Astrocyte (in vitro differentiated cells and primary cell): ENCODE results near the gene ZBTB7C. TPM values are rescaled to one million over a fixed set of nuclear protein-coding genes. Genes with fewer than 3 reads are reported as not detected.

Experiments
- DNase-seq: peaks from one replicate; pipeline ENCODE4 v3.0.0-alpha.2; 2010; ENCODE audit warnings: low read depth
- FAIRE-seq: peaks from 2 replicates; lab custom pipeline; 2011; peaks lifted over from hg19 to GRCh38; lab: Jason Lieb, UNC
- H2AFZ ChIP-seq: 2 replicates; pipeline ENCODE4 v1.6.0; 2012; ENCODE audit warnings: low read depth, low read length, inconsistent platforms
- H3K27ac ChIP-seq: 2 replicates; pipeline ENCODE4 v1.5.1; 2011; ENCODE audit warnings: low read depth, low read length, inconsistent platforms
- H3K27me3 ChIP-seq: 2 replicates; pipeline ENCODE4 v1.6.0; 2011; ENCODE audit warnings: low read length, inconsistent platforms; ENCODE audit not compliant: insufficient read depth
- H3K36me3 ChIP-seq: 2 replicates; pipeline ENCODE4 v1.5.1; 2011; ENCODE audit warnings: low read length, inconsistent platforms; ENCODE audit not compliant: insufficient read depth
- H3K4me1 ChIP-seq: 2 replicates; pipeline ENCODE4 v1.5.1; 2011; ENCODE audit warnings: low read length, inconsistent platforms; ENCODE audit not compliant: insufficient read depth
- H3K4me2 ChIP-seq: 2 replicates; pipeline ENCODE4 v1.6.0; 2012; ENCODE audit warnings: low read length, inconsistent platforms
- H3K4me3 ChIP-seq: 2 replicates; pipeline ENCODE4 v1.5.1; 2011; ENCODE audit warnings: low read depth, mild to moderate bottlenecking, low read length, inconsistent platforms; ENCODE audit not compliant: insufficient read depth
- H3K79me2 ChIP-seq: 2 replicates; pipeline ENCODE4 v1.6.0; 2012; ENCODE audit warnings: mild to moderate bottlenecking, low read length, inconsistent platforms; ENCODE audit not compliant: insufficient read depth
- H3K9ac ChIP-seq: 2 replicates; pipeline ENCODE4 v1.6.0; 2012; ENCODE audit warnings: mild to moderate bottlenecking, low read length, inconsistent platforms
- H3K9me3 ChIP-seq: 2 replicates; pipeline ENCODE4 v1.5.1; 2012; ENCODE audit warnings: low read depth, mild to moderate bottlenecking, low read length, inconsistent platforms; ENCODE audit not compliant: insufficient read depth
- H4K20me1 ChIP-seq: 2 replicates; pipeline ENCODE4 v1.6.0; 2012; ENCODE audit warnings: low read length, inconsistent platforms; ENCODE audit not compliant: insufficient read depth
- H3K27ac Mint-ChIP-seq: one replicate; pipeline ENCODE4 v1.8.0; 2021; ENCODE audit warnings: mild to moderate bottlenecking, mixed read lengths; ENCODE audit not compliant: unreplicated experiment
- H3K27me3 Mint-ChIP-seq: one replicate; pipeline ENCODE4 v1.8.0; 2021; ENCODE audit warnings: low read depth, mixed read lengths; ENCODE audit not compliant: unreplicated experiment
- H3K36me3 Mint-ChIP-seq: one replicate; pipeline ENCODE4 v1.8.0; 2021; ENCODE audit warnings: low read depth, mixed read lengths; ENCODE audit not compliant: unreplicated experiment
- H3K4me1 Mint-ChIP-seq: one replicate; pipeline ENCODE4 v1.8.0; 2021; ENCODE audit warnings: low read depth, mixed read lengths; ENCODE audit not compliant: unreplicated experiment
- H3K4me3 Mint-ChIP-seq: one replicate; pipeline ENCODE4 v1.8.0; 2021; ENCODE audit warnings: mild to moderate bottlenecking, moderate library complexity, mixed read lengths; ENCODE audit not compliant: unreplicated experiment
- H3K9me3 Mint-ChIP-seq: one replicate; pipeline ENCODE4 v1.8.0; 2021; ENCODE audit warnings: mild to moderate bottlenecking, mixed read lengths; ENCODE audit not compliant: unreplicated experiment
- EZH2 ChIP-seq: IDR thresholded peaks from 2 replicates; pipeline ENCODE4 v1.6.1; 2012; ENCODE audit warnings: mild to moderate bottlenecking, low read length, inconsistent platforms; ENCODE audit not compliant: insufficient read depth
- total RNA-seq: library from RNA; stranded (reverse); gene quantifications from 2 replicates; pipeline ENCODE4 v1.2.1, GENCODE V29; 2021
- TF ChIP-seq, protein P1 (sequence below): IDR thresholded peaks from 2 replicates; pipeline ENCODE4 v1.5.1; 2011; ENCODE audit warnings: low read depth, mild to moderate bottlenecking, inconsistent platforms, low read length, moderate library complexity; ENCODE audit not compliant: insufficient read depth

ZBTB7C gene
- total RNA-seq, 1 donor from 2014 or later: 1.0 TPM

GRCh38 chr18:48238636-48239035, 170.5 kb downstream of the ZBTB7C start:
- Histone ChIP-seq H3K9ac (no peak overlapping the region), H3K36me3 (no peaks in the 10 kb centered on the region), H4K20me1 (no peaks in the 10 kb centered on the region), H3K4me2 (peak overlapping the region; percentile 15), H2AFZ (no peak overlapping the region), H3K79me2 (no peaks in the 10 kb centered on the region), H3K27me3 (peaks cover 10% of the 10 kb centered on the region), H3K4me1 (no peaks in the 10 kb centered on the region), H3K27ac (no peak overlapping the region), H3K9me3 (no peaks in the 10 kb centered on the region), H3K4me3 (no peak overlapping the region)
- H3K27ac Mint-ChIP-seq: no peak overlapping the region
- TF ChIP-seq, protein P1, sequence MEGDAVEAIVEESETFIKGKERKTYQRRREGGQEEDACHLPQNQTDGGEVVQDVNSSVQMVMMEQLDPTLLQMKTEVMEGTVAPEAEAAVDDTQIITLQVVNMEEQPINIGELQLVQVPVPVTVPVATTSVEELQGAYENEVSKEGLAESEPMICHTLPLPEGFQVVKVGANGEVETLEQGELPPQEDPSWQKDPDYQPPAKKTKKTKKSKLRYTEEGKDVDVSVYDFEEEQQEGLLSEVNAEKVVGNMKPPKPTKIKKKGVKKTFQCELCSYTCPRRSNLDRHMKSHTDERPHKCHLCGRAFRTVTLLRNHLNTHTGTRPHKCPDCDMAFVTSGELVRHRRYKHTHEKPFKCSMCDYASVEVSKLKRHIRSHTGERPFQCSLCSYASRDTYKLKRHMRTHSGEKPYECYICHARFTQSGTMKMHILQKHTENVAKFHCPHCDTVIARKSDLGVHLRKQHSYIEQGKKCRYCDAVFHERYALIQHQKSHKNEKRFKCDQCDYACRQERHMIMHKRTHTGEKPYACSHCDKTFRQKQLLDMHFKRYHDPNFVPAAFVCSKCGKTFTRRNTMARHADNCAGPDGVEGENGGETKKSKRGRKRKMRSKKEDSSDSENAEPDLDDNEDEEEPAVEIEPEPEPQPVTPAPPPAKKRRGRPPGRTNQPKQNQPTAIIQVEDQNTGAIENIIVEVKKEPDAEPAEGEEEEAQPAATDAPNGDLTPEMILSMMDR: no peak
- TF ChIP-seq EZH2: no peak
- peaks cover 2% of the 10 kb centered on the region for H3K36me3 Mint-ChIP-seq
- FAIRE-seq: no peak
- peaks cover 13% of the 10 kb centered on the region for H3K27me3 Mint-ChIP-seq
- no peak overlapping the region for H3K4me3 Mint-ChIP-seq
- peaks cover 12% of the 10 kb centered on the region for H3K9me3 Mint-ChIP-seq
- DNase-seq: no peak
- peaks cover 17% of the 10 kb centered on the region for H3K4me1 Mint-ChIP-seq

DNA sequence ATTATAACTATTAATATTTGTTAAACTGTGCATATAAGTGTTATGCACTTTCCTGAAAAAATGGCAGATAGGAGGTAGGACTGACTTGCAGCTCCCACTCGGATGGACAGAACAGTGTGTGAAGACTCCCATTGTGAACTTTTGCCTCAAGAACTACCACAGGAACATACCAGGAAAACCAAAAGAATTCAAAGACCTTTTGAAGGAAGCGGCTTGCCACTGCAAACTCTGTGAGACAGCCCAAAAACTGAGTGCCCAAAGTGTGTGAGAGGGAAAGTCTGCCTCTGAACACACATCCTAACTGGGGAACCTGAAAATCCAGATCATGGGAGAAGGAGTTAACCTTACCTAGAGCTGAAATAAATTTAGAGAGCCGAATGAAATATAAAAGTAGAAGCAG, 171.0 kb downstream of the ZBTB7C start:
- no peak for FAIRE-seq
- no peaks in the 10 kb centered on the region for H3K9me3 ChIP-seq
- H3K4me3 Mint-ChIP-seq: no peak overlapping the region

DNA sequence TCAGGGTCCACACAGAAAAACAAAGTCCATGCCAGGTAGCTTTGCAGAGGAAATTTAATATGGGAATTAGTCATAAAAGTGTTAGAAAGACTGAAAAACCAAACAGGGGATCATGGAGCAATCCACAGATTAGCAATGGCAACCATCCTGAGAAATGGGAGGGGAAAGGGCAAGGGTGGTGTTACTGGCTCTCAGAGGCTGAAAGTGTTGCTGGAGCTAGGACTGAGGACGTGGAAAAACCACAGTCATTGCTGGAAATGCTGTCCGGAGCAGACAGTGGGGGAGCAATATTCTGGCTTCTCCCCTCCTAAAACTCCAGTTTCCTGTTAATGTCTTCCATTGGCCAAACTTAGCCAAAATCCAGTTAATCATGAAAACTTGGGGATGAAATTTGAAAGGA, 172.4 kb downstream of the ZBTB7C start:
- no peak overlapping the region for H3K27ac ChIP-seq
- TF ChIP-seq, protein P1: no peak
- no peak for TF ChIP-seq EZH2
- peaks cover 12% of the 10 kb centered on the region for H3K9me3 Mint-ChIP-seq

More for the DNA sequence above, 171.0 kb downstream of the ZBTB7C start:
- H3K4me2 ChIP-seq: peak overlapping the region; percentile 15
- H3K4me1 ChIP-seq: no peaks in the 10 kb centered on the region
- no peak for TF ChIP-seq EZH2
- TF ChIP-seq, protein P1: no peak
- peak; percentile 59 for DNase-seq
- peaks cover 10% of the 10 kb centered on the region for H3K27me3 ChIP-seq
- H3K27ac ChIP-seq: no peak overlapping the region
- Mint-ChIP-seq H3K27me3 (peaks cover 16% of the 10 kb centered on the region), H3K9me3 (peaks cover 12% of the 10 kb centered on the region), H3K27ac (no peak overlapping the region), H3K4me1 (peaks cover 17% of the 10 kb centered on the region), H3K36me3 (peaks cover 2% of the 10 kb centered on the region)
- no peaks in the 10 kb centered on the region for H4K20me1 ChIP-seq
- H3K4me3 ChIP-seq: no peak overlapping the region
- no peaks in the 10 kb centered on the region for H3K79me2 ChIP-seq
- no peaks in the 10 kb centered on the region for H3K36me3 ChIP-seq
- no peak overlapping the region for H3K9ac ChIP-seq
- H2AFZ ChIP-seq: no peak overlapping the region

More for the DNA sequence above, 172.4 kb downstream of the ZBTB7C start:
- FAIRE-seq: no peak
- Histone ChIP-seq H3K36me3 (no peaks in the 10 kb centered on the region), H4K20me1 (no peaks in the 10 kb centered on the region), H3K9me3 (no peaks in the 10 kb centered on the region), H3K79me2 (no peaks in the 10 kb centered on the region), H3K27me3 (peaks cover 10% of the 10 kb centered on the region), H3K4me1 (no peaks in the 10 kb centered on the region), H2AFZ (no peak overlapping the region), H3K9ac (no peak overlapping the region), H3K4me3 (no peak overlapping the region), H3K4me2 (no peak overlapping the region)
- Mint-ChIP-seq H3K4me1 (peaks cover 17% of the 10 kb centered on the region), H3K4me3 (no peak overlapping the region), H3K27me3 (peaks cover 21% of the 10 kb centered on the region), H3K36me3 (peaks cover 2% of the 10 kb centered on the region), H3K27ac (no peak overlapping the region)
- DNase-seq: no peak
